HEK293 (cell line): ENCODE measurements around the gene KCNMB4.

Experiments used
- CTCF ChIA-PET: fragments of 350-600 bp; formaldehyde crosslinking; extraction: SDS; loops from one replicate; lab custom pipeline; 2021; ENCODE audit warnings: antibody characterized with exemption; lab: Yijun Ruan, JAX
- POLR2A ChIA-PET: fragments of 300-600 bp; formaldehyde crosslinking; extraction: SDS; loops from one replicate; lab custom pipeline; 2020; ENCODE audit warnings: antibody characterized with exemption, inconsistent platforms; lab: Yijun Ruan, JAX
- H3K27ac ChIP-seq: fragments of 200-500 bp; sonication (Bioruptor generic); 2 replicates; pipeline ENCODE4 v1.5.1; 2014; ENCODE audit warnings: low read depth, low read length, control low read depth, inconsistent platforms; ENCODE audit errors: extremely low read depth
- H3K36me3 ChIP-seq, 2 experiments: fragments of 200-500 bp in 1 of 2; sonication (Bioruptor generic) in 1 of 2; 1 replicate in 1 of 2; 2 replicates in 1 of 2; pipeline ENCODE4 v1.5.1; 2014 to 2017; ENCODE audit warnings: inconsistent platforms in 2 of 2, low read length in 2 of 2; ENCODE audit not compliant: control insufficient read depth in 2 of 2, insufficient read depth in 1 of 2
- H3K4me1 ChIP-seq: fragments of 200-500 bp; sonication (Bioruptor generic); 2 replicates; pipeline ENCODE4 v1.5.1; 2014; ENCODE audit warnings: mild to moderate bottlenecking, low read length, inconsistent platforms; ENCODE audit not compliant: control insufficient read depth, insufficient read depth
- H3K4me3 ChIP-seq: 2 replicates; pipeline ENCODE4 v1.5.1; 2011; ENCODE audit warnings: low read depth, mild to moderate bottlenecking, control low read depth, low read length, moderate library complexity
- H3K9me3 ChIP-seq: fragments of 200-500 bp; sonication (Bioruptor generic); 2 replicates; pipeline ENCODE4 v1.5.1; 2014; ENCODE audit warnings: low read depth, low read length, inconsistent platforms; ENCODE audit not compliant: control insufficient read depth, insufficient read depth
- CTCF ChIP-seq: fragments of 450-650 bp; formaldehyde crosslinking; IDR thresholded peaks from 2 replicates; pipeline ENCODE4 v1.5.1; 2016; ENCODE audit warnings: missing biosample characterization, missing genetic modification characterization
- KLF7 ChIP-seq: fragments of 450-650 bp; formaldehyde crosslinking; IDR thresholded peaks from 2 replicates; pipeline ENCODE4 v1.5.1; 2016; ENCODE audit warnings: missing biosample characterization, missing genetic modification characterization, borderline replicate concordance
- OSR2 ChIP-seq: fragments of 450-650 bp; formaldehyde crosslinking; IDR thresholded peaks from 2 replicates; pipeline ENCODE4 v1.5.1; 2016; ENCODE audit warnings: missing biosample characterization, missing genetic modification characterization
- ZBTB10 ChIP-seq: fragments of 450-650 bp; formaldehyde crosslinking; IDR thresholded peaks from 2 replicates; pipeline ENCODE4 v1.5.1; 2016; ENCODE audit warnings: missing biosample characterization, missing genetic modification characterization
- ZFP41 ChIP-seq: fragments of 450-650 bp; formaldehyde crosslinking; IDR thresholded peaks from 2 replicates; pipeline ENCODE4 v1.5.1; 2016; ENCODE audit warnings: missing biosample characterization, missing genetic modification characterization, borderline replicate concordance
- ZNF121 ChIP-seq: fragments of 450-650 bp; formaldehyde crosslinking; IDR thresholded peaks from 2 replicates; pipeline ENCODE4 v1.5.1; 2016; ENCODE audit warnings: missing biosample characterization, missing genetic modification characterization
- ZNF157 ChIP-seq: fragments of 450-650 bp; formaldehyde crosslinking; IDR thresholded peaks from 2 replicates; pipeline ENCODE4 v1.5.1; 2016; ENCODE audit warnings: missing biosample characterization, missing genetic modification characterization
- ZNF501 ChIP-seq: fragments of 450-650 bp; formaldehyde crosslinking; IDR thresholded peaks from 2 replicates; pipeline ENCODE4 v1.5.1; 2016; ENCODE audit warnings: missing biosample characterization, missing genetic modification characterization
- ZNF529 ChIP-seq: fragments of 450-650 bp; formaldehyde crosslinking; IDR thresholded peaks from 2 replicates; pipeline ENCODE4 v1.5.1; 2017; ENCODE audit warnings: missing genetic modification characterization, missing biosample characterization; ENCODE audit not compliant: insufficient replicate concordance
- ZNF600 ChIP-seq: fragments of 450-650 bp; formaldehyde crosslinking; IDR thresholded peaks from 2 replicates; pipeline ENCODE4 v1.5.1; 2016; ENCODE audit warnings: missing biosample characterization, missing genetic modification characterization
- ZNF830 ChIP-seq: fragments of 450-650 bp; IDR thresholded peaks from 2 replicates; pipeline ENCODE4 v1.5.0; 2018; ENCODE audit warnings: missing biosample characterization, missing genetic modification characterization, low read depth, mild to moderate bottlenecking, moderate library complexity

Gene KCNMB4

GRCh38 chr12:70359458-70360197, 6.5 kb upstream of the KCNMB4 start (continued):
- TF ChIP-seq ZNF157 (tag by site-specific recombination): no peak
- no peak for TF ChIP-seq ZNF830 (tag by site-specific recombination)
- TF ChIP-seq ZFP41: no peak

GRCh38 chr12:70360218-70360617, 5.9 kb upstream of the KCNMB4 start:
- no peak for TF ChIP-seq ZNF121 (tag by site-specific recombination)
- ChIA-PET POLR2A (no interaction called here), CTCF (no interaction called here)
- Histone ChIP-seq H3K4me1 (no peaks in the 10 kb centered on the region), H3K9me3 (no peaks in the 10 kb centered on the region), H3K36me3 (peaks cover 0 to 5% of the 10 kb centered on the region in 2 experiments; a peak in 1 of 3 replicates), H3K27ac (no peak overlapping the region), H3K4me3 (no peak overlapping the region)

- CTCF ChIA-PET: no interaction called here
- Histone ChIP-seq H3K36me3 (no peaks in the 10 kb centered on the region), H3K4me3 (no peak overlapping the region), H3K4me1 (peaks cover 3% of the 10 kb centered on the region; the same call in 1 of the 2 replicates), H3K9me3 (no peaks in the 10 kb centered on the region), H3K27ac (no peak overlapping the region)
- no peak for TF ChIP-seq ZNF600 (tag by site-specific recombination)
- peak; percentile 38 for TF ChIP-seq ZNF529
- POLR2A ChIA-PET: interaction anchor here (0.6 kb wide), 1 partner anchor 159 kb away, joined by 3 read pairs; no protein-coding TSS in a partner anchor
Measured at GRCh38 chr12:70364695-70365397, 1.2 kb upstream of the KCNMB4 start.

- CTCF ChIA-PET: no interaction called here
Measured at GRCh38 chr12:70365398-70365647, 767 bp upstream of the KCNMB4 start.

More at GRCh38 chr12:70365398-70365647, 767 bp upstream of the KCNMB4 start:
- Histone ChIP-seq H3K4me3 (peak overlapping the region; percentile 83), H3K4me1 (peaks cover 3% of the 10 kb centered on the region; the same call in 1 of the 2 replicates), H3K9me3 (no peaks in the 10 kb centered on the region), H3K27ac (peak overlapping the region; percentile 43; the same call in 1 of the 2 replicates), H3K36me3 (no peaks in the 10 kb centered on the region)
- POLR2A ChIA-PET: interaction anchor here (0.6 to 0.8 kb wide), 2 partner anchors 117 to 158 kb away, joined by 3 read pairs; no protein-coding TSS in a partner anchor
- TF ChIP-seq CTCF (no peak), KLF7 (tag by site-specific recombination) (no peak), OSR2 (tag by site-specific recombination) (no peak), ZNF501 (tag by site-specific recombination) (0 out of 2 replicates have a peak, but pooled peaks have one; percentile 45), ZBTB10 (tag by site-specific recombination) (no peak)
